Measurements from ENCODE around the gene GPR179. TPM values are rescaled to one million over a fixed set of nuclear protein-coding genes. Genes with fewer than 3 reads are reported as not detected.

The GPR179 gene, protein sequence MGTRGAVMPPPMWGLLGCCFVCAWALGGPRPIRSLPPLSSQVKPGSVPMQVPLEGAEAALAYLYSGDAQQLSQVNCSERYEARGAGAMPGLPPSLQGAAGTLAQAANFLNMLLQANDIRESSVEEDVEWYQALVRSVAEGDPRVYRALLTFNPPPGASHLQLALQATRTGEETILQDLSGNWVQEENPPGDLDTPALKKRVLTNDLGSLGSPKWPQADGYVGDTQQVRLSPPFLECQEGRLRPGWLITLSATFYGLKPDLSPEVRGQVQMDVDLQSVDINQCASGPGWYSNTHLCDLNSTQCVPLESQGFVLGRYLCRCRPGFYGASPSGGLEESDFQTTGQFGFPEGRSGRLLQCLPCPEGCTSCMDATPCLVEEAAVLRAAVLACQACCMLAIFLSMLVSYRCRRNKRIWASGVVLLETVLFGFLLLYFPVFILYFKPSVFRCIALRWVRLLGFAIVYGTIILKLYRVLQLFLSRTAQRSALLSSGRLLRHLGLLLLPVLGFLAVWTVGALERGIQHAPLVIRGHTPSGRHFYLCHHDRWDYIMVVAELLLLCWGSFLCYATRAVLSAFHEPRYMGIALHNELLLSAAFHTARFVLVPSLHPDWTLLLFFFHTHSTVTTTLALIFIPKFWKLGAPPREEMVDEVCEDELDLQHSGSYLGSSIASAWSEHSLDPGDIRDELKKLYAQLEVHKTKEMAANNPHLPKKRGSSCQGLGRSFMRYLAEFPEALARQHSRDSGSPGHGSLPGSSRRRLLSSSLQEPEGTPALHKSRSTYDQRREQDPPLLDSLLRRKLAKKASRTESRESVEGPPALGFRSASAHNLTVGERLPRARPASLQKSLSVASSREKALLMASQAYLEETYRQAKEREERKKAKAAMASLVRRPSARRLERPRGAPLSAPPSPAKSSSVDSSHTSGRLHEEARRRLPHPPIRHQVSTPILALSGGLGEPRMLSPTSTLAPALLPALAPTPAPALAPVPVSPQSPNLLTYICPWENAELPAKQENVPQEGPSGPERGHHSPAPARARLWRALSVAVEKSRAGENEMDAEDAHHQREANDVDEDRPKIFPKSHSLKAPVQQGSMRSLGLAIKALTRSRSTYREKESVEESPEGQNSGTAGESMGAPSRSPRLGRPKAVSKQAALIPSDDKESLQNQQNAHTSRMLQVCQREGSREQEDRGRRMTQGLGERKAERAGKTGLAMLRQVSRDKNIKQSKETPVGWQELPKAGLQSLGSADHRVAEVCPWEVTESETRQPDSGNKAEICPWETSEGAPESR (N-terminal part only)
- under 1 TPM in 1 of 2 experiments, not detected in 1; 0.07 TPM for total RNA-seq

GRCh38 chr17:38343608-38344419 lies at the start of gene GPR179:
GPR179 (minus strand) TSS chr17:38343956; CDS start chr17:38343789, 167 bp downstream.
- intact Hi-C loops (cut with micrococcal nuclease) = no loop called here
- POLR2A ChIA-PET = interaction anchor here (0.9 kb wide), 1 partner anchor 16 kb away, joined by 4 read pairs; no protein-coding TSS in a partner anchor
- Mint-ChIP-seq H3K36me3 (ENCODE audit: low read depth) (no peaks in the 10 kb centered on the region), H3K27ac (no peak within 1 kb of the TSS), H3K4me3 (no peak within 1 kb of the TSS), H3K27me3 (no peaks in the 10 kb centered on the region), H3K9me3 (no peaks in the 10 kb centered on the region), H3K4me1 (ENCODE audit: low read depth) (no peaks in the 10 kb centered on the region)
- no peak for DNase-seq
- no peak for ATAC-seq
- TF ChIP-seq, protein P1, sequence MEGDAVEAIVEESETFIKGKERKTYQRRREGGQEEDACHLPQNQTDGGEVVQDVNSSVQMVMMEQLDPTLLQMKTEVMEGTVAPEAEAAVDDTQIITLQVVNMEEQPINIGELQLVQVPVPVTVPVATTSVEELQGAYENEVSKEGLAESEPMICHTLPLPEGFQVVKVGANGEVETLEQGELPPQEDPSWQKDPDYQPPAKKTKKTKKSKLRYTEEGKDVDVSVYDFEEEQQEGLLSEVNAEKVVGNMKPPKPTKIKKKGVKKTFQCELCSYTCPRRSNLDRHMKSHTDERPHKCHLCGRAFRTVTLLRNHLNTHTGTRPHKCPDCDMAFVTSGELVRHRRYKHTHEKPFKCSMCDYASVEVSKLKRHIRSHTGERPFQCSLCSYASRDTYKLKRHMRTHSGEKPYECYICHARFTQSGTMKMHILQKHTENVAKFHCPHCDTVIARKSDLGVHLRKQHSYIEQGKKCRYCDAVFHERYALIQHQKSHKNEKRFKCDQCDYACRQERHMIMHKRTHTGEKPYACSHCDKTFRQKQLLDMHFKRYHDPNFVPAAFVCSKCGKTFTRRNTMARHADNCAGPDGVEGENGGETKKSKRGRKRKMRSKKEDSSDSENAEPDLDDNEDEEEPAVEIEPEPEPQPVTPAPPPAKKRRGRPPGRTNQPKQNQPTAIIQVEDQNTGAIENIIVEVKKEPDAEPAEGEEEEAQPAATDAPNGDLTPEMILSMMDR (IDR thresholded peaks at IDR 0.05) = no peak
- CTCF ChIA-PET = interaction anchor here (0.5 to 1.6 kb wide), 5 partner anchors 9 to 539 kb away, joined by 3 to 4 read pairs (median 3); no protein-coding TSS in a partner anchor

DNA sequence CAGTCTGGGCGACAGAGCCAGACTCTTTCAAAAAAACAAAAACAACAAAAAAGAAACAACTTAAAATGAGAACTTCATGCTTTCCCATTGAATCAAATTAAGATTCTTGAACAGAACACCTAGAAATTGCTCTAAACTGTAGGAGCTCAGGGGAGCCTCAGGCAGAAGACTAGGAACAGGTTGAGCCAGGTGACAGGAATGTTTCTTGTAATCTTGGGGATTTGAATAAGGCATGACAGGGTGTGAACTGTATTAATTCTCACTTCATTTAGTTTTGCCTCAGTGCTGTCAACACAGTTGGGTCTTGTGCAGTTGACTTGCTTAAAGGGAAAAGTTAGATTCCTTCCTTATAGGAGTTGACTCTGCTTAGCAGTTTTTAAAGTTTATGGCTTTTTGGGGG lies 35.7 kb upstream of the GPR179 start:
- ATAC-seq (no peak), DNase-seq (no peak)
- Mint-ChIP-seq H3K36me3 (ENCODE audit: low read depth) (peaks cover 6% of the 10 kb centered on the region), H3K4me1 (ENCODE audit: low read depth) (no peaks in the 10 kb centered on the region), H3K9me3 (no peaks in the 10 kb centered on the region), H3K4me3 (no peak overlapping the region), H3K27me3 (no peaks in the 10 kb centered on the region), H3K27ac (no peak overlapping the region)
- ChIA-PET CTCF (interaction anchor here (1.0 to 1.5 kb wide), 2 partner anchors 26 to 57 kb away, joined by 4 to 5 read pairs; no protein-coding TSS in a partner anchor), POLR2A (interaction anchor here (0.9 kb wide), 1 partner anchor 15 kb away, joined by 3 read pairs; no protein-coding TSS in a partner anchor)
- intact Hi-C loops (cut with micrococcal nuclease) = no loop called here
- TF ChIP-seq, protein P1 (IDR thresholded peaks at IDR 0.05) = no peak

GRCh38 chr17:38369124-38369886 lies 25.5 kb upstream of the GPR179 start:
- intact Hi-C loops (cut with micrococcal nuclease) = no loop called here
- ATAC-seq (no peak), DNase-seq (no peak)
- TF ChIP-seq, protein P1 (IDR thresholded peaks at IDR 0.05) = no peak
- Mint-ChIP-seq H3K27ac (no peak overlapping the region), H3K36me3 (ENCODE audit: low read depth) (peaks cover 26% of the 10 kb centered on the region), H3K4me3 (no peak overlapping the region), H3K9me3 (no peaks in the 10 kb centered on the region), H3K4me1 (ENCODE audit: low read depth) (no peaks in the 10 kb centered on the region), H3K27me3 (no peaks in the 10 kb centered on the region)
- ChIA-PET POLR2A (no interaction called here), CTCF (no interaction called here)

GRCh38 chr17:38364741-38365140 lies 21.0 kb upstream of the GPR179 start:
- Mint-ChIP-seq H3K9me3 (no peaks in the 10 kb centered on the region), H3K27ac (no peak overlapping the region), H3K4me3 (no peak overlapping the region), H3K27me3 (no peaks in the 10 kb centered on the region), H3K36me3 (ENCODE audit: low read depth) (peaks cover 15% of the 10 kb centered on the region), H3K4me1 (ENCODE audit: low read depth) (no peaks in the 10 kb centered on the region)
- ATAC-seq = no peak
- POLR2A ChIA-PET = interaction anchor here (1.1 to 2.4 kb wide), 3 partner anchors 10 to 42 kb away, joined by 3 to 9 read pairs (median 4); no protein-coding TSS in a partner anchor
- CTCF ChIA-PET = interaction anchor here (1.3 to 8.0 kb wide), 4 partner anchors 9 to 15 kb away, joined by 3 to 66 read pairs (median 6); partner anchors contain the start of gene SOCS7
- intact Hi-C loops (cut with micrococcal nuclease) = no loop called here
- DNase-seq = no peak
- TF ChIP-seq, protein P1 (IDR thresholded peaks at IDR 0.05) = no peak

Data from activated CD8-positive, alpha-beta T cell treated with anti-CD3 and anti-CD28 coated beads for 36 hours (primary cell).